H1 (cell line): Measurements from ENCODE around the gene RALGAPA1. TPM values are rescaled to one million over a fixed set of nuclear protein-coding genes. Genes with fewer than 3 reads are reported as not detected.
"Not testable (repeated sequence)": the region's sequence is repeated elsewhere in the genome, so short reads cannot be mapped to it uniquely, and the experiment has no call there.

Experiments used
- CTCF ChIA-PET: fragments of 300-600 bp; sonication (Branson Sonifier 250); formaldehyde crosslinking; loops from one replicate; lab custom pipeline; 2021; ENCODE audit not compliant: partially characterized antibody; lab: Charles Lee
- POLR2A ChIA-PET: fragments of 300-600 bp; sonication (Branson Sonifier 250); formaldehyde crosslinking; loops from one replicate; lab custom pipeline; 2021; ENCODE audit warnings: inconsistent platforms; ENCODE audit not compliant: partially characterized antibody; lab: Charles Lee
- DNase-seq, 2 experiments: peaks; one replicate each; pipeline versions ENCODE4 v3.0.0 to v3.0.0-alpha.2; 2010 to 2022; ENCODE audit warnings: low spot score in 2 of 2, low read depth in 1 of 2, mixed read lengths in 1 of 2
- FAIRE-seq: peaks from 2 replicates; lab custom pipeline; 2011; peaks lifted over from hg19 to GRCh38; lab: Jason Lieb, UNC
- H2AFZ ChIP-seq: 2 replicates; pipeline ENCODE4 v1.8.1; 2012; ENCODE audit warnings: low read length, inconsistent platforms
- H2AK5ac ChIP-seq: 2 replicates; pipeline ENCODE4 v1.6.1; 2013; ENCODE audit warnings: low read depth, low read length
- H2BK120ac ChIP-seq: replicated peaks from 2 replicates; pipeline ENCODE3; 2013; ENCODE audit warnings: low read depth, low read length, inconsistent platforms
- H2BK12ac ChIP-seq: 2 replicates; pipeline ENCODE4 v1.6.1; 2013; ENCODE audit warnings: low read depth, low read length
- H2BK15ac ChIP-seq: 2 replicates; pipeline ENCODE4 v1.6.1; 2013; ENCODE audit warnings: low read length
- H2BK20ac ChIP-seq: 2 replicates; pipeline ENCODE4 v1.6.1; 2013; ENCODE audit warnings: low read length
- H2BK5ac ChIP-seq: 2 replicates; pipeline ENCODE4 v1.6.1; 2013; ENCODE audit warnings: low read depth, low read length
- H3K14ac ChIP-seq: 2 replicates; pipeline ENCODE4 v1.6.1; 2013; ENCODE audit warnings: inconsistent platforms; ENCODE audit not compliant: insufficient read length
- H3K18ac ChIP-seq: 2 replicates; pipeline ENCODE4 v1.6.1; 2013; ENCODE audit warnings: low read length; ENCODE audit errors: extremely low read depth
- H3K23ac ChIP-seq: 2 replicates; pipeline ENCODE4 v1.6.1; 2013; ENCODE audit warnings: inconsistent platforms; ENCODE audit not compliant: insufficient read length
- H3K23me2 ChIP-seq: 2 replicates; pipeline ENCODE4 v1.6.1; 2013; ENCODE audit warnings: low read depth, low read length
- H3K27ac ChIP-seq: 2 replicates; pipeline ENCODE4 v1.6.1; 2011; ENCODE audit warnings: low read depth, low read length, inconsistent platforms
- H3K27me3 ChIP-seq, 4 experiments: replicated peaks in 1 of 4; 1 replicate in 1 of 4; 2 replicates in 3 of 4; pipeline versions ENCODE4 v1.6.1 to v1.8.1; 2011 to 2013; ENCODE audit warnings: low read length in 3 of 4, mild to moderate bottlenecking in 3 of 4, inconsistent platforms in 2 of 4, mixed read lengths in 2 of 4, moderate library complexity in 1 of 4; ENCODE audit not compliant: control insufficient read depth in 3 of 4, insufficient read depth in 3 of 4; ENCODE audit errors: extremely low read depth in 1 of 4
- H3K36me3 ChIP-seq, 4 experiments: 2 replicates each; pipeline versions ENCODE4 v1.6.1 to v1.8.1; 2011 to 2013; ENCODE audit warnings: mild to moderate bottlenecking in 4 of 4, low read length in 3 of 4, moderate library complexity in 2 of 4, control low read depth in 1 of 4, inconsistent platforms in 1 of 4; ENCODE audit not compliant: insufficient read depth in 4 of 4, control insufficient read depth in 2 of 4
- H3K4ac ChIP-seq: replicated peaks from 2 replicates; pipeline ENCODE3; 2013; ENCODE audit warnings: low read length, low read depth, mixed read lengths, inconsistent platforms; ENCODE audit not compliant: insufficient read length
- H3K4me1 ChIP-seq, 4 experiments: replicated peaks in 1 of 4; 1 replicate in 1 of 4; 2 replicates in 3 of 4; pipeline versions ENCODE4 v1.6.1 to v1.8.1; 2011 to 2013; ENCODE audit warnings: low read length in 3 of 4, inconsistent platforms in 2 of 4, mixed read lengths in 1 of 4; ENCODE audit not compliant: insufficient read depth in 4 of 4, control insufficient read depth in 3 of 4
- H3K4me2 ChIP-seq, 2 experiments: 2 replicates each; pipeline versions ENCODE4 v1.6.1 to v1.8.1; 2011 to 2013; ENCODE audit warnings: low read depth in 2 of 2, low read length in 2 of 2, control low read depth in 1 of 2, inconsistent platforms in 1 of 2, mild to moderate bottlenecking in 1 of 2; ENCODE audit not compliant: insufficient read depth in 1 of 2
- H3K4me3 ChIP-seq, 4 experiments: fragments of 200-600, 300-600 bp in 1 of 4; sonication (generic), shearing (Covaris generic), sonication (Bioruptor Twin) in 1 of 4; 2 replicates each; pipeline versions ENCODE4 v1.5.1 to v1.8.1; 2011 to 2016; ENCODE audit warnings: low read length in 4 of 4, low read depth in 3 of 4, control low read depth in 2 of 4, inconsistent platforms in 2 of 4, mild to moderate bottlenecking in 2 of 4, mixed read lengths in 1 of 4, moderate library complexity in 1 of 4; ENCODE audit not compliant: insufficient read depth in 2 of 4; ENCODE audit errors: extremely low read depth in 1 of 4
- H3K56ac ChIP-seq: replicated peaks from 2 replicates; pipeline ENCODE3; 2013; ENCODE audit warnings: low read depth, mild to moderate bottlenecking, mixed read lengths, low read length, inconsistent platforms; ENCODE audit not compliant: insufficient read length
- H3K79me1 ChIP-seq: 2 replicates; pipeline ENCODE4 v1.6.1; 2013; ENCODE audit warnings: low read depth, low read length, control low read depth
- H3K79me2 ChIP-seq, 2 experiments: 2 replicates each; pipeline versions ENCODE4 v1.6.1 to v1.8.1; 2012 to 2013; ENCODE audit warnings: low read length in 2 of 2, mild to moderate bottlenecking in 2 of 2, inconsistent platforms in 1 of 2; ENCODE audit not compliant: insufficient read depth in 2 of 2, control insufficient read depth in 1 of 2
- H3K9ac ChIP-seq, 4 experiments: replicated peaks in 1 of 4; 1 replicate in 1 of 4; 2 replicates in 3 of 4; pipeline versions ENCODE4 v1.6.1 to v1.8.1; 2011 to 2013; ENCODE audit warnings: low read depth in 3 of 4, low read length in 3 of 4, control low read depth in 2 of 4, mild to moderate bottlenecking in 2 of 4, moderate library complexity in 2 of 4, inconsistent platforms in 1 of 4; ENCODE audit errors: extremely low read depth in 1 of 4
- H3K9me3 ChIP-seq, 2 experiments: 2 replicates each; pipeline versions ENCODE4 v1.6.1 to v1.8.1; 2012 to 2013; ENCODE audit warnings: mild to moderate bottlenecking in 2 of 2, moderate library complexity in 2 of 2, control low read depth in 1 of 2, inconsistent platforms in 1 of 2, low read depth in 1 of 2, low read length in 1 of 2, mixed read lengths in 1 of 2; ENCODE audit not compliant: insufficient read depth in 2 of 2
- H4K20me1 ChIP-seq, 2 experiments: replicated peaks in 1 of 2; 2 replicates each; pipeline versions ENCODE3 to v1.8.1; 2011 to 2013; ENCODE audit warnings: inconsistent platforms in 2 of 2, low read length in 2 of 2, mild to moderate bottlenecking in 1 of 2; ENCODE audit not compliant: insufficient read depth in 2 of 2, control insufficient read depth in 1 of 2
- H4K5ac ChIP-seq: 2 replicates; pipeline ENCODE4 v1.6.1; 2013; ENCODE audit warnings: low read length, low read depth, mixed read lengths, inconsistent platforms; ENCODE audit not compliant: insufficient read length
- H4K8ac ChIP-seq: 2 replicates; pipeline ENCODE4 v1.8.0; 2013; ENCODE audit warnings: mild to moderate bottlenecking, moderate library complexity, low read length, inconsistent platforms; ENCODE audit not compliant: insufficient read depth; ENCODE audit errors: extremely low read depth
- H4K91ac ChIP-seq: replicated peaks from 2 replicates; pipeline ENCODE3; 2013; ENCODE audit warnings: low read length, mixed read lengths, inconsistent platforms; ENCODE audit not compliant: insufficient read length
- WGBS, 2 experiments: shearing (Covaris generic) in 1 of 2; methylation state at CpG; one replicate each; pipeline versions ENCODE4 v1.1.6 to v1.1.7; 2013 to 2015; ENCODE audit warnings: low lambda C conversion rate in 2 of 2, mixed read lengths in 2 of 2, inconsistent platforms in 1 of 2, low coverage in 1 of 2, missing lambda C conversion rate in 1 of 2; ENCODE audit not compliant: insufficient replicate concordance in 2 of 2, insufficient coverage in 1 of 2, insufficient read length in 1 of 2; ENCODE audit errors: extremely low coverage in 1 of 2, missing lambda C conversion rate in 1 of 2; 5-methylcytosine and 5-hydroxymethylcytosine counted together
- polyA plus RNA-seq, 7 experiments: library from polyadenylated mRNA; depleted of rRNA in 3 of 7; stranded (reverse) in 5 of 7; unstranded in 2 of 7; fragments of >200 nt in 5 of 7; fragments of 200-250 nt in 2 of 7; gene quantifications; 1 replicate in 5 of 7; 2 replicates in 1 of 7; 4 replicates in 1 of 7; pipeline versions ENCODE4 v1.2.1 to v1.2.3, GENCODE V29; 2011 to 2013; ENCODE audit warnings: missing spikeins in 2 of 7, mixed read lengths in 2 of 7
- total RNA-seq: library from RNA; stranded (reverse); fragmentation: NEBNext Ultra II Directional; extraction: Animal tissue kit (Norgen Biotek cat#: 25700); gene quantifications from 2 replicates; pipeline ENCODE4 v1.2.1, GENCODE V29; 2021

RALGAPA1 gene
- total and polyA plus RNA-seq, 2 of the 8 experiments (the other 6 are each of a cell fraction or from before 2014, with no cell fraction given), result 4.2 to 26.7 TPM

DNA sequence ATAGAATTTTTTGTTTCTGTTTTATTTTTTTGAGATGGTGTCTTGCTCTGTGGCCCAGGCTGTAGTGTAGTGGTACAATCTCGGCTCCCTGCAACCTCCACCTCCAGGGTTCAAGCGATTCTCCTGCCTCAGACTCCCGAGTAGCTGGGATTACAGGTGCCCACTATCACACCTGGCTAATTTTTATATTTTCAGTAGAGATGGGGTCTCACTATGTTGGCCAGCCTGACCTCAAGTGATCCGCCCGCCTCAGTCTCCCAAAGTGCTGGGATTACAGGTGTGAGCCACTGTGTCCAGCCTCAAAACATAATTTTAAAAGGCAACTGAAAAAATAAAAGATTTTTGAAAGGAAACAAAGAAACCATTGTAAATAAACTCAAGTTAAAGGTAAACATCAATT, 31.5 kb downstream of the RALGAPA1 start:
- H2BK120ac ChIP-seq, H4K91ac ChIP-seq, H3K56ac ChIP-seq, H3K23me2 ChIP-seq, H4K8ac ChIP-seq, H3K4ac ChIP-seq, H3K23ac ChIP-seq, FAIRE-seq, H2AFZ ChIP-seq, H2BK5ac ChIP-seq, H3K18ac ChIP-seq, H4K5ac ChIP-seq, H3K36me3 ChIP-seq, H3K27ac ChIP-seq, H3K9me3 ChIP-seq, H2AK5ac ChIP-seq, POLR2A ChIA-PET, H3K4me2 ChIP-seq, H3K9ac ChIP-seq, H4K20me1 ChIP-seq, H2BK12ac ChIP-seq, H3K14ac ChIP-seq, DNase-seq, H3K27me3 ChIP-seq, H2BK15ac ChIP-seq, H3K4me3 ChIP-seq, H2BK20ac ChIP-seq, H3K4me1 ChIP-seq, H3K79me1 ChIP-seq: not testable (repeated sequence)
- CTCF ChIA-PET, result interaction anchor here (0.6 to 1.1 kb wide), 4 partner anchors 12 to 1026 kb away, joined by 3 to 4 read pairs (median 3); no protein-coding TSS in a partner anchor
- peaks cover 0 to 29% of the 10 kb centered on the region in 2 experiments; a peak in 2 of 4 replicates for H3K79me2 ChIP-seq
- WGBS, 2 experiments, result 91% methylated on average over 5 of the region's 5 CpGs; no CpG with 5 or more reads in 1 of the 2 experiments
